ENCODE data around the gene CDH1. TPM values are rescaled to one million over a fixed set of nuclear protein-coding genes. Genes with fewer than 3 reads are reported as not detected.
A peak's percentile ranks its signal among the peaks of the same experiment; 100 is the strongest.

The CDH1 gene
- total and polyA plus RNA-seq, 2 experiments from 2014 or later: 64.1 to 142 TPM

DNA sequence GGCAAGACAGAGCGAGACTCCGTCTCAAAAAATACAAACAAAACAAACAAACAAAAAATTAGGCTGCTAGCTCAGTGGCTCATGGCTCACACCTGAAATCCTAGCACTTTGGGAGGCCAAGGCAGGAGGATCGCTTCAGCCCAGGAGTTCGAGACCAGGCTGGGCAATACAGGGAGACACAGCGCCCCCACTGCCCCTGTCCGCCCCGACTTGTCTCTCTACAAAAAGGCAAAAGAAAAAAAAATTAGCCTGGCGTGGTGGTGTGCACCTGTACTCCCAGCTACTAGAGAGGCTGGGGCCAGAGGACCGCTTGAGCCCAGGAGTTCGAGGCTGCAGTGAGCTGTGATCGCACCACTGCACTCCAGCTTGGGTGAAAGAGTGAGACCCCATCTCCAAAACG is 531 bp upstream of the CDH1 start:
- Mint-ChIP-seq H3K4me1 (peaks cover 44% of the 10 kb centered on the region), H3K27me3 (ENCODE audit: insufficient read depth, low read depth, poor library complexity) (peaks cover 6% of the 10 kb centered on the region)

GRCh38 chr16:68737730-68738629 is 888 bp downstream of the CDH1 start:
- Histone ChIP-seq H2AFZ (no peak overlapping the region), H3K4me3 (peak overlapping the region; percentile 94), H3K27ac (ENCODE audit: low read depth) (peak overlapping the region; percentile 16; the same call in 1 of the 2 replicates), H3K4me2 (peak overlapping the region; percentile 95), H4K20me1 (replicated peaks; ENCODE audit: insufficient read depth) (peaks cover 21% of the 10 kb centered on the region), H3K36me3 (ENCODE audit: insufficient read depth) (peaks cover 11% of the 10 kb centered on the region; the same call in 1 of the 2 replicates), H3K4me1 (ENCODE audit: insufficient read depth) (peaks cover 39% of the 10 kb centered on the region), H3K27me3 (ENCODE audit: insufficient read depth) (no peaks in the 10 kb centered on the region), H3K9me2 (ENCODE audit: insufficient read depth) (no peaks in the 10 kb centered on the region), H3F3A (replicated peaks; ENCODE audit: low read depth) (peaks cover 13% of the 10 kb centered on the region; the same call in 1 of the 2 replicates), H3K79me2 (replicated peaks; ENCODE audit: insufficient read depth) (peaks cover 52% of the 10 kb centered on the region)
- DNase-seq (ENCODE audit: low spot score): peak; percentile 64
- peaks cover 44% of the 10 kb centered on the region for H3K4me1 Mint-ChIP-seq
- peak; percentile 51 for TF ChIP-seq CREB1 (CRISPR knock-in tag; IDR thresholded peaks at IDR 0.05; ENCODE audit: low read depth)
- TF ChIP-seq NANOG (IDR thresholded peaks at IDR 0.05; ENCODE audit: borderline replicate concordance): no peak
- TF ChIP-seq CTCF (conservative IDR thresholded peaks at IDR 0.05; ENCODE audit: low read depth in 2 of 2): peak in 1 of 2 experiments; percentile 31; a peak in 2 of 4 replicates
- no peak for TF ChIP-seq JUNB (IDR thresholded peaks at IDR 0.05; ENCODE audit: unreplicated experiment)
- no peak for TF ChIP-seq STAT1 (IDR thresholded peaks at IDR 0.05; ENCODE audit: unreplicated experiment)
- TF ChIP-seq EZH2phosphoT487 (IDR thresholded peaks at IDR 0.05; ENCODE audit: unreplicated experiment): no peak
- H3K36me3 Mint-ChIP-seq (ENCODE audit: low read depth): peaks cover 29% of the 10 kb centered on the region
- H3K27ac Mint-ChIP-seq: peak overlapping the region; percentile 92
- no peaks in the 10 kb centered on the region; the same call in 2 of the 3 replicates for H3K9me3 Mint-ChIP-seq
- peak overlapping the region; percentile 92 for H3K4me3 Mint-ChIP-seq
- H3K27me3 Mint-ChIP-seq (ENCODE audit: insufficient read depth, low read depth, poor library complexity): peaks cover 16% of the 10 kb centered on the region
- peak; percentile 40 for ATAC-seq

More for the DNA sequence above, 531 bp upstream of the CDH1 start:
- Mint-ChIP-seq H3K27ac (no peak overlapping the region; the same call in 1 of the 2 replicates), H3K4me3 (peak overlapping the region; percentile 92), H3K36me3 (ENCODE audit: low read depth) (peaks cover 20% of the 10 kb centered on the region), H3K9me3 (no peaks in the 10 kb centered on the region; the same call in 2 of the 3 replicates)
- Histone ChIP-seq H3K79me2 (replicated peaks; ENCODE audit: insufficient read depth) (peaks cover 40% of the 10 kb centered on the region), H3K36me3 (ENCODE audit: insufficient read depth) (peaks cover 8% of the 10 kb centered on the region; the same call in 1 of the 2 replicates), H2AFZ (peak overlapping the region; percentile 67; the same call in 1 of the 2 replicates), H3K9me2 (ENCODE audit: insufficient read depth) (no peaks in the 10 kb centered on the region), H3F3A (replicated peaks; ENCODE audit: low read depth) (peaks cover 13% of the 10 kb centered on the region), H3K27ac (ENCODE audit: low read depth) (no peak overlapping the region), H4K20me1 (replicated peaks; ENCODE audit: insufficient read depth) (peaks cover 20% of the 10 kb centered on the region), H3K27me3 (ENCODE audit: insufficient read depth) (no peaks in the 10 kb centered on the region), H3K4me2 (peak overlapping the region; percentile 17; the same call in 1 of the 2 replicates), H3K4me3 (peak overlapping the region; percentile 94), H3K4me1 (ENCODE audit: insufficient read depth) (peaks cover 37% of the 10 kb centered on the region)
- TF ChIP-seq CTCF (conservative IDR thresholded peaks at IDR 0.05; ENCODE audit: low read depth in 2 of 2) (peak in 1 of 2 experiments; percentile 30; a peak in 2 of 4 replicates), EZH2 (IDR thresholded peaks at IDR 0.05; ENCODE audit: low read depth, unreplicated experiment) (no peak)
- DNase-seq (ENCODE audit: low spot score) (no peak), ATAC-seq (no peak)

Measured in GM23338 (cell line).